SK-N-MC (cell line): Measurements from ENCODE around the gene PDZD8.

Experiments
- EZH2 ChIP-seq: fragments of 200-600 bp; sonication (generic); IDR thresholded peaks from one replicate; pipeline ENCODE4 v1.6.1; 2017; ENCODE audit warnings: antibody characterized with exemption
- FOXP2 ChIP-seq: optimal IDR thresholded peaks from 2 replicates; pipeline ENCODE3; 2011; ENCODE audit warnings: mild to moderate bottlenecking, moderate library complexity; ENCODE audit not compliant: insufficient read depth; ENCODE audit errors: extremely low read length, control extremely low read depth
- POLR2AphosphoS5 ChIP-seq: IDR thresholded peaks from 2 replicates; pipeline ENCODE4 v1.6.1; 2012; ENCODE audit warnings: mild to moderate bottlenecking, low read depth, low read length, borderline replicate concordance

GRCh38 chr10:117355072-117355471 lies 20.2 kb downstream of the PDZD8 start:
- no peak for TF ChIP-seq EZH2
- no peak for TF ChIP-seq POLR2AphosphoS5
- TF ChIP-seq FOXP2, result no peak
